Hematopoietic multipotent progenitor cell treated with erythropoietin and hydrocortisone succinate and interleukin-3 and kit ligand, for 17 days (in vitro differentiated cells): Measurements from ENCODE around the gene FCMR.

Experiments
- DNase-seq: peaks from one replicate; pipeline ENCODE4 v3.0.0-alpha.2; 2015; ENCODE audit warnings: low spot score

Gene FCMR

GRCh38 chr1:206921772-206922265 lies at the start of gene FCMR:
TSS of gene FCMR (minus strand) at chr1:206921941. CDS start at chr1:206921854, 87 bp downstream.
- DNase-seq, result no peak

GRCh38 chr1:206971029-206971655 lies 49.4 kb upstream of the FCMR start:
- DNase-seq, result no peak

GRCh38 chr1:206970446-206970845 lies 48.7 kb upstream of the FCMR start, which contains the start of gene FCAMR:
TSS of gene FCAMR (minus strand) at chr1:206970460. CDS start at chr1:206970125, 335 bp downstream.
- no peak for DNase-seq

GRCh38 chr1:206969090-206969489 lies 47.3 kb upstream of the FCMR start:
- DNase-seq, result no peak

- DNase-seq, result no peak
These were observed 45.5 kb upstream of the FCMR start for GRCh38 chr1:206967096-206967849.

GRCh38 chr1:206965781-206966180 lies 44.0 kb upstream of the FCMR start:
- no peak for DNase-seq

GRCh38 chr1:206963740-206964139 lies 42.0 kb upstream of the FCMR start:
- no peak for DNase-seq

- no peak for DNase-seq
These were observed 41.5 kb upstream of the FCMR start for GRCh38 chr1:206963119-206963712.

GRCh38 chr1:206962272-206962671 lies 40.5 kb upstream of the FCMR start:
- no peak for DNase-seq

GRCh38 chr1:206961668-206962067 lies 39.9 kb upstream of the FCMR start:
- no peak for DNase-seq

GRCh38 chr1:206960676-206961386 lies 39.1 kb upstream of the FCMR start:
- no peak for DNase-seq

- no peak for DNase-seq
These were observed 36.4 kb upstream of the FCMR start for GRCh38 chr1:206958144-206958543.

- DNase-seq, result no peak
These were observed 35.9 kb upstream of the FCMR start for GRCh38 chr1:206957639-206958038.

GRCh38 chr1:206955476-206956451 lies 34.0 kb upstream of the FCMR start:
- no peak for DNase-seq

- no peak for DNase-seq
These were observed 33.0 kb upstream of the FCMR start for GRCh38 chr1:206954459-206955342.

- DNase-seq, result no peak
These were observed 31.9 kb upstream of the FCMR start for GRCh38 chr1:206953626-206954025.

GRCh38 chr1:206953126-206953525 lies 31.4 kb upstream of the FCMR start:
- DNase-seq, result no peak

- DNase-seq, result no peak
These were observed 30.4 kb upstream of the FCMR start for GRCh38 chr1:206952171-206952570.

GRCh38 chr1:206951318-206952100 lies 29.8 kb upstream of the FCMR start:
- no peak for DNase-seq
